ENCODE measurements around the gene IRF2.

GRCh38 chr4:184373886-184374405, 100.4 kb downstream of the IRF2 start:
- TF ChIP-seq CTCF (IDR thresholded peaks at IDR 0.05) = no peak
- TF ChIP-seq POLR2A (IDR thresholded peaks at IDR 0.05) = no peak

Measured in adrenal gland (tissue), 5 donors.